HepG2 (cell line): ENCODE measurements around the gene ZNF174. TPM values are rescaled to one million over a fixed set of nuclear protein-coding genes. Genes with fewer than 3 reads are reported as not detected.

Experiments used
- ATAD3A ChIP-seq: sonication (generic); formaldehyde crosslinking; IDR thresholded peaks from 2 replicates; pipeline ENCODE4 v1.4.0; 2020; ENCODE audit warnings: missing genetic modification reagents
- BCL6 ChIP-seq: IDR thresholded peaks from 2 replicates; pipeline ENCODE4 v1.6.1; 2016; ENCODE audit warnings: missing genetic modification reagents, missing compliant biosample characterization
- BRD4 ChIP-seq: sonication (generic); formaldehyde crosslinking; IDR thresholded peaks from 2 replicates; pipeline ENCODE4 v1.4.0; 2020; ENCODE audit warnings: missing genetic modification reagents
- JUNB ChIP-seq: sonication (generic); formaldehyde crosslinking; IDR thresholded peaks from 2 replicates; pipeline ENCODE4 v1.8.0; 2022; ENCODE audit warnings: missing genetic modification reagents, mild to moderate bottlenecking, borderline replicate concordance
- NFYC ChIP-seq: IDR thresholded peaks from 2 replicates; pipeline ENCODE4 v1.6.1; 2016; ENCODE audit warnings: missing genetic modification reagents, missing compliant biosample characterization
- SKI ChIP-seq: fragments of 450-650 bp; IDR thresholded peaks from one replicate; pipeline ENCODE4 v1.6.1; 2018; ENCODE audit warnings: mild to moderate bottlenecking; ENCODE audit not compliant: partially characterized antibody
- TMF1 ChIP-seq: sonication (generic); formaldehyde crosslinking; IDR thresholded peaks from 2 replicates; pipeline ENCODE4 v1.8.1; 2022; ENCODE audit warnings: low read depth, missing genetic modification reagents
- TSC22D2 ChIP-seq: sonication (generic); formaldehyde crosslinking; IDR thresholded peaks from 2 replicates; pipeline ENCODE4 v1.5.1; 2020; ENCODE audit warnings: missing genetic modification reagents, mild to moderate bottlenecking, borderline replicate concordance
- ZBTB7B ChIP-seq: sonication (generic); formaldehyde crosslinking; IDR thresholded peaks from 2 replicates; pipeline ENCODE4 v1.4.0; 2020; ENCODE audit warnings: missing genetic modification reagents
- ZNF614 ChIP-seq: IDR thresholded peaks from 2 replicates; pipeline ENCODE4 v1.6.1; 2018; ENCODE audit warnings: missing biosample characterization, missing genetic modification reagents, inconsistent platforms, borderline replicate concordance
- ZNF678 ChIP-seq: sonication (generic); formaldehyde crosslinking; IDR thresholded peaks from 2 replicates; pipeline ENCODE4 v1.4.0; 2020; ENCODE audit warnings: mild to moderate bottlenecking, missing genetic modification reagents
- polyA plus RNA-seq, 8 experiments: library from polyadenylated mRNA; depleted of rRNA in 3 of 8; stranded (reverse) in 7 of 8; unstranded in 1 of 8; fragments of >200 nt; fragmentation: Illumina TruSeq in 4 of 8; extraction: Trizol in 4 of 8; gene quantifications; 2 replicates each; pipeline versions ENCODE4 v1.2.1 to v1.2.3, GENCODE V29; 2011 to 2016; ENCODE audit warnings: low read depth in 4 of 8, missing spikeins in 1 of 8, mixed read lengths in 1 of 8; ENCODE audit not compliant: insufficient read depth in 1 of 8
- total RNA-seq, 5 experiments: library from RNA; depleted of rRNA; stranded (reverse); fragments of >200 nt; fragmentation: Illumina TruSeq; extraction: Trizol; gene quantifications; 2 replicates each; pipeline ENCODE4 v1.2.3, GENCODE V29; 2016; ENCODE audit warnings: low read depth in 1 of 5
- TF ChIP-seq, protein P1 (sequence below): sonication (generic); formaldehyde crosslinking; IDR thresholded peaks from 2 replicates; pipeline ENCODE4 v1.8.1; 2022; ENCODE audit warnings: low read depth, mild to moderate bottlenecking, missing genetic modification reagents

ZNF174 gene
- total and polyA plus RNA-seq, 2 of the 13 experiments (the other 11 are each of a cell fraction or from before 2014, with no cell fraction given) = 8.3 to 10.6 TPM

DNA sequence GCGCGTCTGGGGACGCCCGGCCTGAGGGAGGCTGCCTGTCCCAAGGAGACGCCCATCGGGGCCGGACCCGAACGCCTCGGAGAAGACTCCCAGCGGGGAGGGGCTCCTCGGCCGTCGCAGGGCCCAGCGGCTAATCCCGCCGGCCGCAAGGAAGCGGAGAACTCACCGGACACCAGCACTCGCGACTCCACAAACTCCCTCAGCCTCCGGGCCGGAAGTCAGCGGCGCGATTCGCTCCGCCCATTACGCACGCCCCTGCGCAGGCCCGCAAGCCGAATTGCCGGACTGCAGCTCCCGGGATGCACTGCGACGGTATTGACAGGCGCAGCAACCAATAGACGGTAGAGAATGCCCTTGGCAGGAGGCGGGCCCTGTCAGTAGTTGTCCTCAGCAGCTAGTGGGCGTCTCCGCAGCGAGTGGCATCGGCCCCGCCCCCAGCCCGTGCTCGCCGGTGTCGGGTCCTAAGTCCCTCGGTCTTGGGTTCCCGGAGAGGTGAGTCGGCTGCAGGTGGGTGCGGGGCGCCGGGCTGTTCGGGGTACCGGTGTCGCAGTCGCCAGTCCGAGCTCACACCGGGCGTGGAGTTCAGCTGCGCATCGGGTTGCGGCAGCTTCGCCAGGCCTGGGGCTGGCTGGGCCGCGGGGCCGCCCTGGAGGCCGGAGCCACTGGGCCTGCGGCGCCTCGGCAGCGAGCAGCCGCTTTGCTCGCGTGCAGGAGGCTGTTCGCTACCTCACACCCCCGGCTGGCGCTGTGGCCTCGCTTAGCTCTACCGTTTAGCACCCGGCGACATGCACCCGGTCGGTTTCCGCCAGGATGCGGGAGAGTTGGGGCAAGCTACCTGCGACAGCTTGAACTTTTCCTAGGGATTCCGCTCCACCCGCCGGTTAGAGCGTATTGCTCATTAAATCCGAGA, at the start of gene ZNF174, which contains the start of gene ZSCAN32 (continued):
- TF ChIP-seq, protein P1, sequence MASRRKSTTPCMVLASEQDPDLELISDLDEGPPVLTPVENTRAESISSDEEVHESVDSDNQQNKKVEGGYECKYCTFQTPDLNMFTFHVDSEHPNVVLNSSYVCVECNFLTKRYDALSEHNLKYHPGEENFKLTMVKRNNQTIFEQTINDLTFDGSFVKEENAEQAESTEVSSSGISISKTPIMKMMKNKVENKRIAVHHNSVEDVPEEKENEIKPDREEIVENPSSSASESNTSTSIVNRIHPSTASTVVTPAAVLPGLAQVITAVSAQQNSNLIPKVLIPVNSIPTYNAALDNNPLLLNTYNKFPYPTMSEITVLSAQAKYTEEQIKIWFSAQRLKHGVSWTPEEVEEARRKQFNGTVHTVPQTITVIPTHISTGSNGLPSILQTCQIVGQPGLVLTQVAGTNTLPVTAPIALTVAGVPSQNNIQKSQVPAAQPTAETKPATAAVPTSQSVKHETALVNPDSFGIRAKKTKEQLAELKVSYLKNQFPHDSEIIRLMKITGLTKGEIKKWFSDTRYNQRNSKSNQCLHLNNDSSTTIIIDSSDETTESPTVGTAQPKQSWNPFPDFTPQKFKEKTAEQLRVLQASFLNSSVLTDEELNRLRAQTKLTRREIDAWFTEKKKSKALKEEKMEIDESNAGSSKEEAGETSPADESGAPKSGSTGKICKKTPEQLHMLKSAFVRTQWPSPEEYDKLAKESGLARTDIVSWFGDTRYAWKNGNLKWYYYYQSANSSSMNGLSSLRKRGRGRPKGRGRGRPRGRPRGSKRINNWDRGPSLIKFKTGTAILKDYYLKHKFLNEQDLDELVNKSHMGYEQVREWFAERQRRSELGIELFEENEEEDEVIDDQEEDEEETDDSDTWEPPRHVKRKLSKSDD (CRISPR knock-in tag) = peak; percentile 81; the same call in 1 of the 2 replicates
- TF ChIP-seq BRD4 (CRISPR knock-in tag) (peak; percentile 68), ZNF678 (CRISPR knock-in tag) (no peak), ZNF614 (CRISPR knock-in tag) (peak; percentile 58), JUNB (peak; percentile 45; the same call in 1 of the 2 replicates), ATAD3A (CRISPR knock-in tag) (no peak), ZBTB7B (CRISPR knock-in tag) (no peak), TSC22D2 (CRISPR knock-in tag) (peak; percentile 38; the same call in 1 of the 2 replicates), NFYC (CRISPR knock-in tag) (peak; percentile 99), TMF1 (peak; percentile 53; the same call in 1 of the 2 replicates), BCL6 (CRISPR knock-in tag) (0 out of 2 replicates have a peak, but pooled peaks have one; percentile 9), SKI (peak; percentile 75)
- TF ChIP-seq, all 625 proteins: peak for 325
